ENCODE results near the gene MAPK14. TPM values are rescaled to one million over a fixed set of nuclear protein-coding genes. Genes with fewer than 3 reads are reported as not detected.
"Not testable (repeated sequence)": the region's sequence is repeated elsewhere in the genome, so short reads cannot be mapped to it uniquely, and the experiment has no call there.

The MAPK14 gene
- total RNA-seq, 1 donor from 2014 or later = 38.4 TPM

- no peak for FAIRE-seq
Observed at GRCh38 chr6:36076178-36077063, 48.8 kb downstream of the MAPK14 start.

GRCh38 chr6:36078159-36078558 is 50.6 kb downstream of the MAPK14 start:
- FAIRE-seq (no peak), DNase-seq (ENCODE audit: low read depth) (no peak)
- Histone ChIP-seq H3K4me3 (ENCODE audit: low read depth, low read length) (no peak overlapping the region), H3K27me3 (ENCODE audit: control insufficient read depth, insufficient read depth, low read length) (no peaks in the 10 kb centered on the region), H3K36me3 (ENCODE audit: control insufficient read depth, insufficient read depth, low read length) (peaks cover 12% of the 10 kb centered on the region)
- no peak for TF ChIP-seq CTCF (IDR thresholded peaks at IDR 0.05; ENCODE audit: insufficient read depth, low read length, severe bottlenecking)

More at GRCh38 chr6:36076178-36077063, 48.8 kb downstream of the MAPK14 start:
- Histone ChIP-seq H3K4me3 (ENCODE audit: low read depth, low read length) (no peak overlapping the region), H3K36me3 (ENCODE audit: control insufficient read depth, insufficient read depth, low read length) (peaks cover 4% of the 10 kb centered on the region), H3K27me3 (ENCODE audit: control insufficient read depth, insufficient read depth, low read length) (no peaks in the 10 kb centered on the region)
- DNase-seq (ENCODE audit: low read depth) = no peak
- TF ChIP-seq CTCF (IDR thresholded peaks at IDR 0.05; ENCODE audit: insufficient read depth, low read length, severe bottlenecking) = no peak

- H3K27me3 ChIP-seq (ENCODE audit: control insufficient read depth, insufficient read depth, low read length) = no peaks in the 10 kb centered on the region
- H3K36me3 ChIP-seq (ENCODE audit: control insufficient read depth, insufficient read depth, low read length) = peaks cover 19% of the 10 kb centered on the region
- no peak overlapping the region for H3K4me3 ChIP-seq (ENCODE audit: low read depth, low read length)
- no peak for TF ChIP-seq CTCF (IDR thresholded peaks at IDR 0.05; ENCODE audit: insufficient read depth, low read length, severe bottlenecking)
- FAIRE-seq (no peak), DNase-seq (ENCODE audit: low read depth) (no peak)
Observed at GRCh38 chr6:36079601-36080000, 52.0 kb downstream of the MAPK14 start.

GRCh38 chr6:36082318-36082717 is 54.7 kb downstream of the MAPK14 start:
- Histone ChIP-seq H3K36me3 (ENCODE audit: control insufficient read depth, insufficient read depth, low read length) (peaks cover 17% of the 10 kb centered on the region), H3K27me3 (ENCODE audit: control insufficient read depth, insufficient read depth, low read length) (no peaks in the 10 kb centered on the region), H3K4me3 (ENCODE audit: low read depth, low read length) (no peak overlapping the region)
- no peak for FAIRE-seq
- TF ChIP-seq CTCF (IDR thresholded peaks at IDR 0.05; ENCODE audit: insufficient read depth, low read length, severe bottlenecking) = no peak
- no peak for DNase-seq (ENCODE audit: low read depth)

- DNase-seq (ENCODE audit: low read depth) = no peak
- peaks cover 15% of the 10 kb centered on the region for H3K36me3 ChIP-seq (ENCODE audit: control insufficient read depth, insufficient read depth, low read length)
Observed at GRCh38 chr6:36083446-36083845, 55.8 kb downstream of the MAPK14 start.

GRCh38 chr6:36088204-36088603 is 60.6 kb downstream of the MAPK14 start:
- FAIRE-seq; H3K4me3 ChIP-seq (ENCODE audit: low read depth, low read length); DNase-seq (ENCODE audit: low read depth); H3K36me3 ChIP-seq (ENCODE audit: control insufficient read depth, insufficient read depth, low read length); H3K27me3 ChIP-seq (ENCODE audit: control insufficient read depth, insufficient read depth, low read length): not testable (repeated sequence)

More at GRCh38 chr6:36083446-36083845, 55.8 kb downstream of the MAPK14 start:
- no peak for FAIRE-seq
- Histone ChIP-seq H3K4me3 (ENCODE audit: low read depth, low read length) (no peak overlapping the region), H3K27me3 (ENCODE audit: control insufficient read depth, insufficient read depth, low read length) (no peaks in the 10 kb centered on the region)
- TF ChIP-seq CTCF (IDR thresholded peaks at IDR 0.05; ENCODE audit: insufficient read depth, low read length, severe bottlenecking) = no peak
